HG02678 (cell line): ENCODE measurements around the gene ST8SIA1.

Experiments used
- ATAC-seq: cut with Tn5 transposase; IDR thresholded peaks from one replicate; pipeline ENCODE4 v1.9.1; 2021; ENCODE audit warnings: mild to moderate bottlenecking, moderate library complexity; ENCODE audit not compliant: unreplicated experiment

The ST8SIA1 gene

GRCh38 chr12:22332202-22332601, 2.3 kb downstream of the ST8SIA1 start:
- ATAC-seq = no peak

GRCh38 chr12:22329621-22330020, 4.9 kb downstream of the ST8SIA1 start:
- ATAC-seq = no peak

- no peak for ATAC-seq
These were observed 9.3 kb downstream of the ST8SIA1 start for GRCh38 chr12:22325218-22325617.

DNA sequence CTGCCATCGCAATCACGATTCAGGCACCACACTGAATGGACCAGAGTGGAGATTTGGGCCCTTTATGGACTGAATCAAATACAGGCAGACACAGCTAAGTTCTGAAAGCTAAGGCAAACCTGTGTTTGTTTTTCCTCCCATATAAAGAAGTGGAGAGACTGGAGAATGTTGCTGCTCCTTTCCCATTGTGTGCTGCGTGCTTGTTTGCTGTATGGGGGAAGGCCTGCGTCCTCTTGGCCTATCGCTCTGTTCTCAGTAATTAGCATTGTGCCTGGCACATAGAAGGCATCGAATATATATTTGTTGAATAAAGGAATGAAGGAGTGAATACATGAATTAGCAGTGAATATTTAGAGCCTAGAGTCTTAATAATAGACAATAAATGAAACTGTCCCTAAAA, 12.4 kb downstream of the ST8SIA1 start:
- no peak for ATAC-seq

DNA sequence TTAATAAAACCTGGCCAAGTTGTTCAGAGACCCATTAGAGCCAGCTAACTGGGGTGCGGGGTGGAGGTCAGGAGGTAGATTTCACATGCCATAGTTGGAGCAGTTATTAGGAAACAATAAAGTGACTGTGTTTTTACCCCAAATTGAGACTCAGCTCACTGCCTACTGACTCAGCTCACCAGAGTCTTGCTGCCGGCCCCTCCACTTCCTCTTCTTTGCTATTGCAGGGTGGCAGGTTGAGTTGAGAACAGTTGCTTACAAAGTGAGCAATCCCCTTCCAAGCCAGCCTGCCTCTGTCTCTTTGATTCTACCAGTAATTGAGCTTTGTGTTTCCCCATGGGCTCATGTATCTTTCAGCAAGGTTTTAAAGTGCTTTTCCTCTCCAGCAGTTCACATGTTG, 12.9 kb downstream of the ST8SIA1 start:
- no peak for ATAC-seq

DNA sequence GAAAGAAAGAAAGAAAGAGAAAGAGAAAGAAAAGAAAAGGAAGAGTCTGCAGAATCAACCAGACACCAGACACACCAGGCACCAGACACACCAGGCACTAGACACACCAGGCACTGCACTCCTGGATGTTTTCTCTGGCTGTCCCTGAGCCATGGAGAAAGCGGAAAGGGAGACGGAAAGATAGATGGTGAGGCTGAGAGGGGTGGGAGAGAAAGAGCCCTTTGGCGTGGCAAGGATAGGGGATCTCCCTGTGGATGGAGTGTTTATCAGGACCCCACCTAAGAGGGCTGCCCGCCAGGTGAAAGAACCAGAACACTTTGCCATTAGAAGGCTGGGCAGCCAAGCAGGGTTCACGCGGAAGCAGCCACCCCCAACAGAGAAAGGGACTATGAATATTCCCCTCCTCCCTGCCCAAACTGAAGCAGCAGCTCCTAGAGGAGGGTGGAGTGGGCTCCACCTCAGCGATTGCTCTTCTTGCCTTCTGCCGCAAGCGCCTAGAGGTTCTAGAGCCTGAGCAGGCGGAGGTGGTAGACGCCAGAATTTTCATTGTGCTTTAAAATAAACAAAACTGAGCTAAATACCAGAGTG, 13.4 kb downstream of the ST8SIA1 start:
- ATAC-seq = no peak

DNA sequence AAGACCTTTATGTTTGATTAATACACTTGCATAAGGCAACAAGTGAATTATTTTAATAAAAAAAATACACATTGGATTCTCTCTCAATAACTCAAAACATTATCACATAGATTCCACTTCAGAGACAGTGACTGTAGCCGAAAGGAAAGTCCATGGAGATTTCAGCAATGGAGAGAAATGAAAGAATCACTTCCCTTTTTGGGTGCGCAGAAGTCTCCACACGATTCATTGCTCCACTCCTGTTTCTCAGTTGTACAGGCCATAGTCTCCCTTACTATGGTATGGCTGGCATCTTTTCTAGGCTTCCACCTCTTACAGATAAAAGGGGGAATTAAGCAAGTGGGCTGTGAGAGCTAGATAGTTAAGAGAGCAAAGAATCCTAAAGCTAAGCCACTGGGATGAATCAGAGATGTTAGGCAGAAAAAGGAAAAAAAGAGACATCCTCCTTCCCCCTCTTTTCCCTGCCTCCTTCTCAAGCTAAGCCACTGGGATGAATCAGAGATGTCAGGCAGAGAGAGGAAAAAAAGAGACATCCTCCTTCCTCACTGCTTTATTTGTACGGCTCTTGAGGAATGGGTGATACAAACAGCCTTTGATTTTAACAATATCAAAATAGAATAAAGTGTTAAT, 16.3 kb downstream of the ST8SIA1 start:
- no peak for ATAC-seq

DNA sequence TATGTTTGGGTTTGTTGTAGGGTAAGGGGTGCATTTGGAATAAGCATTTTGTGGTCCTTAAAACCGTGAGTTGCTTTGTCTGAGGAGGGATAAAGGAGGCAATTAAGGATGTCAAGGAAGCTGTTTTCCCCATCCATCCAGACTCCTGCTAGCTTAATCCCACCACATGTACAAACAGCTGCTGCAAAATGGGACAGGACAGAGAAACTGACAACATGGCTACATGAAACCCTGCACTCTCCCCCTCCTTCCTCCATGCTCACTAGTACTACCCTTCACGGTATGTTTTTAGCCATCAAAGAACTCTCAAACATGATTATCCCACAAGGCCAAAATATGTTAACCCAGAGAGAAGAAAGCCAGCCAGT, 20.6 kb downstream of the ST8SIA1 start:
- no peak for ATAC-seq

DNA sequence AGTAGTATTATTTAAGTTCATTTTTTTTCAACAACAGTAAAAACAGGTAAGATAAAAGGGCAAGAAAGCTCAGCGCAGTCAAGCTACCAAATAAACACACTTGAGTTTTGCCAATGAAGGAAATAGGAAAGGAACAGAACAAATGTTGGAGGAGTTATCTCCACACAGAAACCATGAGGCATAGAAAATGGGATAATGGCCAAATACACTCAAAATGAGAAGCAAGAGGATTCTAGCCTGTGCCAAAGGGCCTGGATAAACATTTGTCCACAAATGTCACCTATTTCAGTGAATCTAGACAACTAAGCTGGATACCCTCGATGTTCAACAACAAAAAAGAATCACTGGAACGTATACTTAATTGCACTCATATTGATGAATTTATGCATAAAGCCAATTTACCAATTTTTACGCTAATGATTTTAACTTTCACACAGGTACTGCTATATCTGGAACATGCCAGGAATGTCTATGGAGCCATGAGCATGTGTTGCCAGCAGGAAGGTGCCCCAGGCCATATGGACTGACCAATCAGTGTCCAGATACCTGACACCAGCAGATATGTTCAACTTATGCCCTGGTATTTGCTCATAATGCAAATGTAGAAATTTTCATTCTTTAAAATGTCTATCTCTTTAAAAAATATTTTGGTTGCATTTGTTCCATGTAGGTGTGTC, 21.1 kb downstream of the ST8SIA1 start:
- ATAC-seq = no peak

- no peak for ATAC-seq
These were observed 22.2 kb downstream of the ST8SIA1 start for GRCh38 chr12:22312336-22312735.

- ATAC-seq = no peak
These were observed 23.8 kb downstream of the ST8SIA1 start for GRCh38 chr12:22310709-22311108.

DNA sequence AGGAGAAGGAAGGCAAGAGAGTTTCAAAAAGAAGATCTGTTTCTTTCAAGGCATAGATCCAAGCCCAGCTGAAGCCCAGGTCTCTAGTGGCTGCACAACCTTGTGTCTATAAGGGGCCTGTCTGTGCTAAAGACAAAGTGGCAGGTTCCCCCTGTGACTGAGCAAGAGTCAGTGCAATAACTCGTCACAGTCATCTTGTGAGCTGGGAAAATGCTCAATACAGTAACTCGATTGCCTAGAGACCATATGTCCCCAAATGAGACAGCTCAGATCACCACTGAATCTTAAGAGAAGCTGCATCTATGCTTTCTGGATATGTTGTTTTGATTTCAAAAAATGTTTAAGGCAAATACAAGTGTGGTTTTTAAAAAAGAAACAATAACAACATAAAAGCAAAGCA, 24.2 kb downstream of the ST8SIA1 start:
- no peak for ATAC-seq

DNA sequence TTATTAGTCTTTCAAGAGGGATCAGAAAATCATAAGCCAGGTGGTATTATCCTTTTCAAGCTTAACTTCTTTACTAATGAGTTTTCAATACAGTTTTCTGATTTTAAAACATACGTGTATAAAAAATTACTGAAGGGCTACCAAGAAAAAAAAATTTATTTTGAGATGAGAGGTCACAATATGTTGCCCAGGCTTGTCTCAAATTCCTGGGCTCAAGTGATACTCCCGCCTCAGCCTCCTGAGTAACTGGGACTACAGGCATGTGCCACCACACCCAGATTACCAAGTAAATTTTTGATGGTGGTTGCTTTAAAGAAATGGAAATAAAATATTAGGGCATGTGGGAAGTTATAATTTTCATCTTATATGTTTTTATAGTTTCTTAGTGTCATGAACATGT, 26.7 kb downstream of the ST8SIA1 start:
- ATAC-seq = no peak

DNA sequence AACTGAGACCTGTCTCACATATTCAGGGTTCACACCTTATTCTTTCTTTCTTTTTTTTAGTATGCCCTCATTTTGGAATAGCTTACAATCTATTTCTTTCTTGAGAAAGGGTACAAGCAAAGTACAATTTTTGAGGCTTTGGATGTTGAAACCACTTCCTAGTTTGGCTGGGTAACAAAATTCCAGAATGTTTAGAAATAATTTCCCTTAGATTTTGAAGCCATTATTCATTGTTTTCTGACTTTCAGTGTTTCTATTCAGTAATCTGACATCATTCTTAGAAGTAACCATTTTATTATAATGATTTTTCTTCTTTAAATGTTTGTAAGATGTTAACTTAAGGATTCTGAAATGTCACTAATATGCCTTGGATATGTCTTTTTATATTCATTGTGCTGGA, 28.2 kb downstream of the ST8SIA1 start:
- no peak for ATAC-seq

DNA sequence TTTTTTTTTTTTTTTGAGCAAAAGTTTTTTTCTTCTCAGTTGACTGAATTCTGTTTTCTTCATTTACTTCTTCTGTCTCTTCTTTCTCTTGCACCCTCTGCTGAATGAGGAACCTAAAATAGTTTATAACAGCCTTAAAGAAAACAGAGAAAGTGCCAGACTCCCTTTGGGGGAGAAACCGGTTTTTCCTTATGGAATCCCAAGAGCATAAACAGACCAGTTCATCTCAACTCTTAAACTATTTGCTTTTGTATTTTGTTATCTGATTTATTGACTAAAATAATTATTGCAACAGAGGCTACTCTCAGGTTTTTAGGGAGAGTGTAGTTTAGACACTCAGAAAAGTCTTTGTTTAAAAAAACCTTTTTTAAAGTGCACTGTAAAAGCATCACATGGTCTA, 30.2 kb downstream of the ST8SIA1 start:
- no peak for ATAC-seq

DNA sequence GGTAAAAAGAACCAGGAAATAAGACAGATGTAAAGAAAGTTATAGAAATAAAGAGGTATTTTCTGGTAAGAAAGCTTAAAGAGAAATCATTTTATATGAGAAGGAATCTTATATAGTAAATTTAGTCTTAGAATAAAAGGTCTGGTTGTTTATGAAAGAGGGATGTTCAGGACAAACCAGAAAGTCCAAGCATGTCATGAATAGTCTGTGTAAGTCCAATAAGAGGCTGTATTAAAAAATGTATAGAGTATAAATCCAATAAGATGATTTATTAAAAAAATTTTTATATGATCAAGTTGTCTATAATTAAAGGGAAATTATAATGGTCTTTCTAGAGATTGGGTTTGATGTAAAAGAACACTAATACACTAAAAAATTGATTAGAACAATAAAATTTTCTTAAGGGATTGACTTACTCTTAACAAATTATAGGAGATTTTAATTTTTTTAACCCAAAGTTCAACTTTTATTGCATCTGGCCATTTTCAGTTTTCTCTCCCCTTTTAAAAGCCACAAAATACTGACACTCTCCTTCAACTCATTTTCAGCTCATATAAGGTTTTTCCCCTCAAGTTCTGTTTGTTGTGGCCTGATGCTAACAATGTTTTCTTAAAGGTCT, 35.1 kb downstream of the ST8SIA1 start:
- no peak for ATAC-seq

DNA sequence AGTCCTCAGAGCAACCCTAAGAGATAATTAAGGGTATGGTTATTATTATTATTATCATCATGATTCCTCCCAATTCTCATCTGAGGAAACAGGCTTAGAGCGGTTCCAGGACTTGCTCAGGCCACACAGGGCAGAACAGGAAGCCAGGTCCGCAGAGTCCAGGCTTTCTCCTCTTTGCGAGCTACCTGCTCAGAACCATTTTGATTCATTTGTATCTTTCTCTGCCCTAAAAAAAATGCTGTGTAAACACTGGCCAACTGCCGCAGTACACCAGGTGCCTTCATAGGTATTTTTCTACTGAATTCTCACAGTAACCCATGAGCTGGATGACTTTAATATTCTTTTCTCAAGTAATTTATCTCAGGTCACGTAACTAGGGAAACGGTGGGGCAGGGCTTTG, 45.3 kb downstream of the ST8SIA1 start:
- no peak for ATAC-seq

DNA sequence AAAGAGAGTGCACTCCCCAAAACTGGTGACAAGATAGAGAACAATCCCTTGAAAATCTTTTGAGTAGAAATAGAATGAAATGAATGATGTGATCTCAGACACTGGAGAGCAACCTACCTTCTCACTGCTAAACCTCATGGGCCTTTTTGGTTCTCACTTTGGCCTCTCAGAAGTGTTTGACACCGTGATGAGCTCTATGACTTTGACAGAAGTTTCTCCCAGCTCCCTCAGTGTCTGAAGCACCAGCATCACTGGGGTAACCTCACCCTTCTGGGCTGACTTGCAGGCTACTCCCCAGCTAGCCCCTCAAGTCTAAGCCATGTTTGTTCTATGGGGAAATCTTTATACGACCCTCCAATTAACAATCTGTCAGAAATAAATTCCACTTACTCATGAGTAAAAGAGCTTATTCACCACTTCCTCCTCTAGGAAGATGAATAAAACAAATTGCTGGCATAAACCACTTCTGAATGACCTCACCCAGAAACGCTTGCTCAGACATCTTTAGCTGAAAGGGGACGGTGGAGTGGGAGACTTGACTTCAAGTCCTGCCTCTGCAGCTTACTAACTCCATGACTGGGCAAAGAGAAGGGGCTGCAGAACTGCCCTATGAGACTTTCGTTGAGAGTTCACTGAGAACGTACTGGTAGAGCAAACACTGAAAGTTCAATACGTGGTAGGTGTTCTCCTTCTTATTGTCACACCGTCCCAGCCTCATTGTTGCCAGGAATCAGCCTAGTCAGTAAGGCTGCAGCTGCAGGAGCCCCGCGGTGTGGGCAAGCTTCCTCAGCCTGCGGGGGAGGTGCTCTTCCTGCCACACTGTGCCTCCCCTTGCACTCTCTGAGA, 46.5 kb downstream of the ST8SIA1 start:
- no peak for ATAC-seq

DNA sequence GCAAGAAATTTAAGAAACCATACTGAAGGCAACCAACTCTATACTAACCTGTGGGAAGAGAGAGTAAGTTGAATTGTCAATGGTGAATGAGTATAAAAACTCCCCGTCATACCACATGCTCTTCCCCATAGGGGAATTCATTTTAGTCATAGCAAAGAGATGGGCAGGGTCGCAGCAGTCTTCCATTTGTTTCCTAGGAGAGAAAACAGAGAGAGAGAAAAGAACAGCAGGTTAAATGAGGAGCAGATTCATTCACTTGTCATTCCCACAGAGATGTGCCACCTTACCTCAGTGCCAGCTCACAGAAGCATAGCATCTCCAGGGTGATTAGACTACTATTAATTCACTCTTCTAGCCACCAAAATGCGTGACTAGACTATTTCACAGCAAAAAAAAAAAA, 47.4 kb downstream of the ST8SIA1 start:
- no peak for ATAC-seq

GRCh38 chr12:22286569-22286968, 47.9 kb downstream of the ST8SIA1 start:
- no peak for ATAC-seq

- ATAC-seq = no peak
These were observed 48.7 kb downstream of the ST8SIA1 start for GRCh38 chr12:22285846-22286245.
